Left ventricle myocardium inferior (tissue), 1 donor: ENCODE results near the gene HNRNPLL. TPM values are rescaled to one million over a fixed set of nuclear protein-coding genes. Genes with fewer than 3 reads are reported as not detected.

Experiments
- DNase-seq: peaks from one replicate; pipeline ENCODE4 v3.0.0-alpha.2; 2020
- H3K27ac ChIP-seq: fragments of 200-600 bp; replicated peaks from 2 replicates; pipeline ENCODE4 v1.8.0; 2021
- H3K27me3 ChIP-seq: fragments of 200-600 bp; 2 replicates; pipeline ENCODE4 v1.8.0; 2021; ENCODE audit warnings: low read depth
- H3K36me3 ChIP-seq: fragments of 200-600 bp; 2 replicates; pipeline ENCODE4 v1.8.0; 2021
- H3K4me1 ChIP-seq: fragments of 200-600 bp; 2 replicates; pipeline ENCODE4 v1.8.0; 2021
- H3K4me3 ChIP-seq: fragments of 200-600 bp; 2 replicates; pipeline ENCODE4 v1.8.0; 2021; ENCODE audit warnings: mild to moderate bottlenecking, moderate library complexity
- H3K9me3 ChIP-seq: fragments of 200-600 bp; replicated peaks from 2 replicates; pipeline ENCODE4 v1.8.0; 2021
- intact Hi-C: fragments of 100-400 bp; cut with micrococcal nuclease; formaldehyde crosslinking; loops from one replicate; pipeline ENCODE4 v1.11.0; 2022
- total RNA-seq: library from RNA; stranded (reverse); fragmentation: NEBNext Ultra II Directional; extraction: Animal tissue kit (Norgen Biotek cat#: 25700); gene quantifications from one replicate; pipeline ENCODE4 v1.2.1, GENCODE V29; 2021
- TF ChIP-seq, protein P1 (sequence below): fragments of 200-600 bp; IDR thresholded peaks from 2 replicates; pipeline ENCODE4 v1.8.0; 2021; ENCODE audit warnings: antibody characterized with exemption, mild to moderate bottlenecking, borderline replicate concordance
- donor health status: DM: no; HTN: yes; CAD: no; lungs with severe emphysema.

Gene HNRNPLL
- total RNA-seq, 1 donor from 2014 or later = 26.3 TPM

DNA sequence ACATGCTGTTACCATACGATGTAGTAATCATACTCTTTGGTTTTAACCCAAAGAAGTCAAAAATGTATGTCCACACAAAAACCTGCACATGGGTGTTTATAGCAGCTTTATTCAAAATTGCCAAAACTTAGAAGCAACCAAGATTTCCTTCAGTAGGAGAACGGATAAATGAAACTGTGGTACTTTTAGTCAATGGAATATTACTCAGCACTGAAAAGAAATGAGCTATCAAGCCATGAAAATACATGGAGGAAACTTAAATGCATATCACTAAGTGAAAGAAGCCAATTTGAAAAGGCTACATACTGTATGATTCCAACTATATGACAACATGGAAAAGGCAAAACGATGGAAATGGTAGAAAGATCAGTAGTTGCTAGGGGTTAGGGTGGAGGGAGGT lies 86.6 kb downstream of the HNRNPLL start:
- Histone ChIP-seq H3K9me3 (no peaks in the 10 kb centered on the region), H3K27ac (no peak overlapping the region), H3K36me3 (no peaks in the 10 kb centered on the region), H3K4me1 (no peaks in the 10 kb centered on the region), H3K27me3 (peaks cover 13% of the 10 kb centered on the region), H3K4me3 (no peak overlapping the region)
- intact Hi-C loops = no loop called here
- no peak for DNase-seq
- TF ChIP-seq, protein P1, sequence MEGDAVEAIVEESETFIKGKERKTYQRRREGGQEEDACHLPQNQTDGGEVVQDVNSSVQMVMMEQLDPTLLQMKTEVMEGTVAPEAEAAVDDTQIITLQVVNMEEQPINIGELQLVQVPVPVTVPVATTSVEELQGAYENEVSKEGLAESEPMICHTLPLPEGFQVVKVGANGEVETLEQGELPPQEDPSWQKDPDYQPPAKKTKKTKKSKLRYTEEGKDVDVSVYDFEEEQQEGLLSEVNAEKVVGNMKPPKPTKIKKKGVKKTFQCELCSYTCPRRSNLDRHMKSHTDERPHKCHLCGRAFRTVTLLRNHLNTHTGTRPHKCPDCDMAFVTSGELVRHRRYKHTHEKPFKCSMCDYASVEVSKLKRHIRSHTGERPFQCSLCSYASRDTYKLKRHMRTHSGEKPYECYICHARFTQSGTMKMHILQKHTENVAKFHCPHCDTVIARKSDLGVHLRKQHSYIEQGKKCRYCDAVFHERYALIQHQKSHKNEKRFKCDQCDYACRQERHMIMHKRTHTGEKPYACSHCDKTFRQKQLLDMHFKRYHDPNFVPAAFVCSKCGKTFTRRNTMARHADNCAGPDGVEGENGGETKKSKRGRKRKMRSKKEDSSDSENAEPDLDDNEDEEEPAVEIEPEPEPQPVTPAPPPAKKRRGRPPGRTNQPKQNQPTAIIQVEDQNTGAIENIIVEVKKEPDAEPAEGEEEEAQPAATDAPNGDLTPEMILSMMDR = no peak

DNA sequence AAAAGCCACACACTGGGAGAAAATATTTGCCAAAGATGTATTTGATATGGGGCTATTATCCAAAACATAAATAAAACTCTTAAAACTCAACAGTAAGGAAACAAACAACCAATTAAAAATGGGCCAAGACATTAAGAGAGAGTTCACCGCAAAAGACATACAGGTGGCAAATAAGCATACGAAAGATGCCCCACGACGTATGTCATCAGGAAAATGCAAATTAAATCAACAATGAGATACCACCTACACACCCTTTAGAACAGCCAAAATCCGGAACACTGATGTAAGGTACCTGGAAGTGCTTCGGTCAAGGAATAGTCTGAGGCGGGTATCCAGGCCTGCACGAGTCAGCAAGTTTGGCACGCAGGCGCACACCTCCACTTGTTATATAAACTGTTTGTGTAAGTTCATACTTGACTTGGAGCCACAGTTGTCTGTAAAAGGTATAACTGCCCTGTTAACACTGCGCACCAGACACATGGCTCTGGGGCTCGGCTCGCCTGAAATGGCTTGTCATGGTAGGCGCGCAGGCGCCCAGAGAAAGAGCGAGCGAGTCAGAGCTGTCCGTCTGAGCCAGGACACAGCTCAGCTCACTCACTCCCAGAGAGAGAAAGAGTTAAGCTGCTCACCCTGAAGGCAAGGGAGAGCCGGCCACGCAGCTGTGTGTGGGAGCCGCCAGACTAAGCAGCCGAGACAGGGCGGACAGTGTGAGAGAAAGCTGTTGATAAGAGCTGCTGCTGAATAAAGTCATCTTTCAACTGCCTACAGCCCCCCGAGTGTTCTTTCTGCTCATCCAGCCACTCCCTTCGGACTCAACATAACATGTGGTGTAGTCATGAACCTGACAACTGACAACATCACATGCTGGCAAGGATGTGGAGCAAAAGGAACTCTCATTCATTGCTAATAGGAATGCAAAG lies 87.3 kb downstream of the HNRNPLL start:
- peak; percentile 70 for DNase-seq
- TF ChIP-seq, protein P1 = no peak
- Histone ChIP-seq H3K4me1 (no peaks in the 10 kb centered on the region), H3K9me3 (no peaks in the 10 kb centered on the region), H3K27me3 (peaks cover 13% of the 10 kb centered on the region), H3K27ac (peak overlapping the region; percentile 59), H3K4me3 (peak overlapping the region; percentile 30), H3K36me3 (no peaks in the 10 kb centered on the region)
- intact Hi-C loops = no loop called here

DNA sequence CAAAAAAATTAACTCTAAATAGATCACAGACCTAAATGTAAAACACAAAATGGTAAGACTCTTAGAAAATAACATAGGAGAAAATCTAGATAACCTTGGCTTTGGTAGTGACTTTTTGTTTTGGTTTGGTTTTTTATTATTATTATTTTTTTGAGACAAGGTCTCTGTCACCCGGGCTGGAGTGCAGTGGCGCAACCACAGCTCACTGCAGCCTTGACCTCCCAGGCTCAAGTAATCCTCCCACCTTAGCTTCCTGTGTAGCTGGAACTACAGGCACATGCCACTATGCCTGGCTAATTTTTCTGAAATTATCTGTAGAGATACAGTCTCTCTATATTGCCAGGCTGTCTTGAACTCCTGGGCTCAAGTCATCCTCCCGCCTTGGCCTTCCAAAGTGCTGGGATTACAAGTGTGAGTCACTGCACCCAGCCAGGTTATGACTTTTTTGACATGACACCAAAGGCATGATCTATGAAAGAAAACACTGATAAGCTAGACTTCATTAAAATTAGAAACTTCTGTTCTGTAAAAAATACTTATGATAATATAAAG lies 88.0 kb downstream of the HNRNPLL start:
- no peak overlapping the region for H3K4me3 ChIP-seq
- H3K4me1 ChIP-seq = no peaks in the 10 kb centered on the region
- peak overlapping the region; percentile 59 for H3K27ac ChIP-seq

DNA sequence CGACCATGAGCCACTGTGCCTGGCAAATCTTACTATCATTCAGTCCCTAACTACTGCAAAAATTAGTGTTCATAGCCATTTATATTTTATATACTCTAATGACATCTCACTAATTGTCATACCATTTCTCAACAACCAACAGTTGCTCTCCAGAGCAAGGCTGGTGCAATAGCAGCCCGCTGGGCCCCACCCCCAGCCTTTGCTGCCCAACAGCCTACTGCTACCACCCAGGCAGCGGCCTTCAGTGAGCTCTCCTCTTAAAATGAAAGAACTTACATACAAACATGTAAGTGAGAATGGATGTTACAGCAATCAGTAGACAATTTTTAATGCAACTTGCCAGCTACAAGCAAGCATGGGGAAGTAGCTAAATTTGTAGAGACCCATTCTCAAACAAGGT lies 90.5 kb downstream of the HNRNPLL start:
- Histone ChIP-seq H3K27ac (no peak overlapping the region), H3K36me3 (no peaks in the 10 kb centered on the region), H3K27me3 (peaks cover 8% of the 10 kb centered on the region), H3K4me1 (peaks cover 14% of the 10 kb centered on the region), H3K9me3 (no peaks in the 10 kb centered on the region), H3K4me3 (no peak overlapping the region)
- intact Hi-C loops = no loop called here
- TF ChIP-seq, protein P1 = no peak
- DNase-seq = no peak

More for the DNA sequence above, 88.0 kb downstream of the HNRNPLL start:
- Histone ChIP-seq H3K27me3 (peaks cover 13% of the 10 kb centered on the region), H3K36me3 (no peaks in the 10 kb centered on the region), H3K9me3 (no peaks in the 10 kb centered on the region)
- intact Hi-C loops = no loop called here
- no peak for DNase-seq
- TF ChIP-seq, protein P1 = no peak

Other genes with a start within 250 kb of the HNRNPLL start
- 28.4 TPM for gene ATL2, start 225.7 kb downstream of the HNRNPLL start, total RNA-seq
- gene GALM, start 63.2 kb upstream of the HNRNPLL start, total RNA-seq = 14.4 TPM
- gene SRSF7, start 148.4 kb upstream of the HNRNPLL start, total RNA-seq = 50.5 TPM
- gene GEMIN6, start 175.3 kb upstream of the HNRNPLL start, total RNA-seq = 7.3 TPM